Right hindlimb (tissue), 1 donor: ENCODE results near the gene SPATA31D4.

Experiments used
- DNase-seq: peaks from one replicate; pipeline ENCODE4 v3.0.0-alpha.2; 2018

SPATA31D4 gene

DNA sequence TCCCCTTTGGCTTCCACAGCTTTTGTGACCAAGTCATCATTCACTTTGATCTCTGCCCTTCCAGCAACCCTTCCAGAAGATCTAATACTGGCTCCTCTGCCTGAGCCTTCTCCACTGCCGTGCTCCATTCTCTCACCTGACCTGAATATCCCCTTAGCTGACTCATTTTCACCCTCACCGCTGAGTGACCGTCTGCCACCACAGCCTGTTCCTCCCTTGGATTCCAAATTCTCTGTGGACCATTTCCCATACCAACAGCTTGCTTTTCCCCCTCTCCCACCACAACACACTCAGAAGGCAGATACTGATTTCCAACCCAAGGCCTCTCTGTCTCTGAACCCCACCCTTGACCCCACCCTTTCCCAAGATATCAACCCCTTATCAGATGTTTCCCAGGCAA is 39.8 kb downstream of the SPATA31D4 start:
- no peak for DNase-seq

DNA sequence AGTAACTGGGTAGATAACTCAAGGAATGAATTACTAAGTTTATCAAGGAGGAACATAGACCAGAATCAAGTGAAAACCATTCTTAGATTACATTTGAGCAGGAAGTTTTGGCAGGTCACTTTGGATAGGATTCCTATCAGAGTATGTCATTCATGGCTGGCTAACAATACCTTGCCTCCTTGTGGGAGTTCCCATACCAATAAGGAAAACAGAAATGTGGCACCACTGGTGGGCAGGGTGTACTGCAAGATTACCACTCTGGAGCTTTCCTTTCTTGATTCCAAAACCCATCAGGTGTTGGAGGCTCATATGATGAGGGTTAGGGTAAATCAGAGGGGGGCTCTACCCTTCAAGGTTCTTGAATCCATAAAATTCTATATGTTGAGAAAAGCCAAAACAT is 41.7 kb downstream of the SPATA31D4 start:
- DNase-seq: no peak

DNA sequence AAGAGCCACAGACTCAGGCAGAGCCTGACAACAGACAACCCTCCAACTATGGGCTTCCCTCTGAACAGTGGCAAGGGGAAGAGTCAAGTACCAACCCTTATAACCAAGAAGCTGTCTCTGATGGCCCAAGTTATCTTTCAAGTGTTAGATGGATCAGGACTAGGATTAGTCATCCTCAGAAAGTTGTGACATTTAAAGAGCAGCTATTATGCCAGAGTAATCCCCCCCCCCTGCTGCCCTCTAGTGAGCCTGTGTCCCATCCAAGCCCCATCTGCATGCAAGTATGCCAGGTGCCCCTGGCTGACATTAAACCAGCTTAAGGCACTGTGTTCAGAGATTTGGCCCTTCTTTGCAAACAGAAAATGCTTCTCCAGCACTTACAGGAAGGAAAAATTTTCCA is 43.5 kb downstream of the SPATA31D4 start:
- no peak for DNase-seq

DNA sequence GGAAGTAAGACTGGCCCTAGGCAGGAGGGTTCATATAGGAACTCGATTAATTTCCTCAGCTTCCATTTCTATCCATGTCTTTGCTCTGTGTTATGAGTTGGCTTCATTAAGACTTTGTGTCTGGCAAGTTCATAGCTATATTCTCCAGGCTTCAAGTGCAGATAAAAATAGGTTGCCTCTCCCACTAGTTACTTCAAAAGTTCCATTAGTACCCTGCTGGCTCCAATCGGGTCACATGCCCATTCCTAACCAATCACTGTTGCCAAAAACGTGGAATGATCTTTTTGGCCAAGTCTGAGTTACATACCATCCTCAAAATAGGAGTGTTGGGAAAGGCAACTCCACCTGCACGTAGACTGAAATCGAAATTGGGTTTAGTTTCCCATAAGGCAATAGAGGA is 46.5 kb downstream of the SPATA31D4 start:
- DNase-seq: no peak

DNA sequence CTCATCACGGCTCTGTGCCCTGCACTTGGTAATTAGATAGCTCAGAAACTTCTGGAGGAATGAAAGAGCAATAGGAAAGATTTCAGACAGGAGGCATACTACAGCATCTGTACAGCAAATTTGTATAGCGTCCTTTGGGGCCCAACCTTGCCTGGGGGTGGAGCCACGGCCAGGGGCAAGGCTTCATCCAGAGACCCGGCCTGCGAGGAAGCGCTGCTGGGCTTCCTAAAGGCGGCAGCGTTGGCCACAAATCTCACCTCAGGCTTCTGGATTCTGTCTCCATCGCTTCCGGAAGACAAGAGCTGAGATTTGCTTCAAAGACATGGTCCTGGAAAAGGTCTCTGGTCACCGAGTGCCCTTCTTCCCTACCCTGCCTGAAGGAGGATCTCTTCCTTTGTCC is 48.1 kb downstream of the SPATA31D4 start:
- no peak for DNase-seq

DNA sequence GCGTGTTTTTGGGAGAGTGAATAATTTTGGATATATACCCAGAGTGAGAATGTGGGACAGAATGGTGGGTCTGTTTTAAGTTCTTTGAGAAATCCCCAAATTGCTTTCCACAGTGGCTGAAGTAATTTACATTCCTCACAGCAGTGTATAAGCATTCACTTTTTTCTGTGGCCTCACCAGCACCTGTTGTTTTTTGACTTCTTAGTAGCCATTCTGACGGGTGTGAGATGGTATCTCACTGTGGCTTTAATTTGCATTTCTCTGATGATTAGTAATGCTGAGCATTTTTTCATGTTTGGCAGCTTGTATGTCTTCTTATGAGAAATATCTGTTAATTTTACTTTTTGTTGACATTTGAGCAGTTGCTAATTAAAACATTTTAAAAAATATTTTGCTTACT is 51.0 kb downstream of the SPATA31D4 start:
- no peak for DNase-seq

DNA sequence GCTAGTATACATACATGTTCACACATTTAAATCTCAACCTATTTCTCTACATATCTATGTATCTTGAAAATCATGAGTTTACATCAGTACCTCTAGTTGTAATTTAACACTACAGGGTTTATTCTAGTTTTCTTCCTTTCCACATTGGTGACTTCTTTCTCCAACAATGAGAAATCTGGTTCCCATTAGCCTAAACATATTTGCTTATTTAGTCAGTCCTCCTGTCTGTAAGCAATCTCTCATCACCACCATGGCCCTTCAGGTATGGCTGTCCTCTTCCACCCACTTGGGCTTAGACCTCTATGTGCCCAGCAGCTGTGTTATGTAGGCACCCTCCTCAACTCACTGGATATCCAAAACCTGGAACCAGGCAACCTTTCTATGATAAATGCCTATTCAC is 52.3 kb downstream of the SPATA31D4 start:
- no peak for DNase-seq

DNA sequence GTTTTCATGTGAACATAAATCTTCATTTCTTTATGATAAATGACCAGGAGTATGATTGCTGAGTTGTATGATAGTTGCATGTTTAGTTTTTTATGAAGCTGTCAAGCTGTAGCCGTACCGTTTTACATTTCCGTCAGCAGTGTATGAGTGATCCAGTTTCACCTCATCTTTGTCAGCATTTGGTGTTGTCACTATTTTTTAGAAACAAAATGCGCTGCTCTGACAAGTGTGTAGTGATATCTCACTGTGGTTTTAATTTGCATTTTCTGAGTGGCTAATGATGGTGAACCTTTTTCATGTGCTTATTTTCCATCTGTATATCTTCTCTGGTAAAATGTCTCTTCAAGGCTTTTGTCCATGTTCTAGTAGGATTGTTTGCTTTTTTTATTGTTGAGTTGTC is 53.7 kb downstream of the SPATA31D4 start:
- no peak for DNase-seq
